GM18951 (cell line): ENCODE results near the gene CEP170.
A peak's percentile ranks its signal among the peaks of the same experiment; 100 is the strongest.

ENCODE experiments used
- POLR2A ChIP-seq: IDR thresholded peaks from 4 replicates; pipeline ENCODE4 v1.6.1; 2011; ENCODE audit warnings: mild to moderate bottlenecking; ENCODE audit not compliant: insufficient read length, insufficient read depth; ENCODE audit errors: extremely low read depth
- in situ Hi-C: fragments of 300-500 bp; cut with MboI; formaldehyde crosslinking; loops from one replicate; pipeline ENCODE4 v1.12.0; 2022; ENCODE audit warnings: low sequenced_read_pairs, mixed read lengths, inconsistent platforms; ENCODE audit not compliant: unreplicated experiment

The CEP170 gene

GRCh38 chr1:243254927-243255790, at the start of gene CEP170:
Gene CEP170, minus strand, starts transcription at chr1:243255281. Its CDS starts 30,001 bp downstream, at chr1:243225280.
- in situ Hi-C loops: no loop called here
- TF ChIP-seq POLR2A: peak; percentile 72

GRCh38 chr1:243301059-243301458, 46.0 kb upstream of the CEP170 start:
- no peak for TF ChIP-seq POLR2A
- in situ Hi-C loops: loop anchor here (25.0 kb wide), 1 partner anchor 839 kb away; no protein-coding TSS in a partner anchor

- TF ChIP-seq POLR2A: no peak
- in situ Hi-C loops: no loop called here
Observed at GRCh38 chr1:243299069-243299468, 44.0 kb upstream of the CEP170 start.

- TF ChIP-seq POLR2A: no peak
- in situ Hi-C loops: no loop called here
Observed at GRCh38 chr1:243294723-243295121, 39.6 kb upstream of the CEP170 start.

- in situ Hi-C loops: no loop called here
- TF ChIP-seq POLR2A: no peak
Observed at GRCh38 chr1:243293941-243294722, 39.1 kb upstream of the CEP170 start.

- TF ChIP-seq POLR2A: no peak
- in situ Hi-C loops: no loop called here
Observed at GRCh38 chr1:243292117-243292516, 37.0 kb upstream of the CEP170 start.

- no peak for TF ChIP-seq POLR2A
- in situ Hi-C loops: no loop called here
Observed at GRCh38 chr1:243291292-243291691, 36.2 kb upstream of the CEP170 start.

- in situ Hi-C loops: no loop called here
Observed at GRCh38 chr1:243288062-243288461, 33.0 kb upstream of the CEP170 start.

GRCh38 chr1:243287652-243288051, 32.6 kb upstream of the CEP170 start:
- TF ChIP-seq POLR2A: no peak
- in situ Hi-C loops: no loop called here

More at GRCh38 chr1:243288062-243288461, 33.0 kb upstream of the CEP170 start:
- no peak for TF ChIP-seq POLR2A

- in situ Hi-C loops: no loop called here
Observed at GRCh38 chr1:243287123-243287460, 32.0 kb upstream of the CEP170 start.

GRCh38 chr1:243286409-243287122, 31.5 kb upstream of the CEP170 start:
- in situ Hi-C loops: no loop called here

More at GRCh38 chr1:243287123-243287460, 32.0 kb upstream of the CEP170 start:
- no peak for TF ChIP-seq POLR2A

GRCh38 chr1:243281672-243282071, 26.6 kb upstream of the CEP170 start:
- TF ChIP-seq POLR2A: no peak
- in situ Hi-C loops: no loop called here

More at GRCh38 chr1:243286409-243287122, 31.5 kb upstream of the CEP170 start:
- TF ChIP-seq POLR2A: no peak

GRCh38 chr1:243280571-243281129, 25.6 kb upstream of the CEP170 start:
- in situ Hi-C loops: no loop called here
- no peak for TF ChIP-seq POLR2A

- TF ChIP-seq POLR2A: no peak
- in situ Hi-C loops: no loop called here
Observed at GRCh38 chr1:243275316-243275715, 20.2 kb upstream of the CEP170 start.
